ENCODE data around the gene PREPL.

DNA sequence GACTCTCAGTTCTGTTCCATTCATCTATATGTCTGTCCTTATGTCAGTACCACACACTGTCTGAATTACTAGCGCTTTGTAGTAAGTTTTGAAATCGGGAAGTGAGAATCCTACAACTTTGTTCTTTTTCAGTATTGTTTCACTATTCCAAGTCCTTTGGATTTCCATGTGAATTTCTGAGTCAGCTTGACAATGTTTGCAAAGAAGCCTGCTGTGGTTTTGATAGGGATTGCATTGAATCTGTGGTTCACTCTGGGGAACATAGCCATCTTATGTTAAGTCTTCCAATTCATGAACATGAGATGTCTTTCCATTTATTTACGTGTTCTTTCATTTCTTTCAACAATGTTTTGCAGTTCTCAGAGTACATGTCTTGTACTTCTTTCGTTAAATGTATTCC is 71.0 kb downstream of the PREPL start:
- no peak for TF ChIP-seq EZH2 (IDR thresholded peaks at IDR 0.05; ENCODE audit: borderline replicate concordance, low read length)
- TF ChIP-seq, protein P1, sequence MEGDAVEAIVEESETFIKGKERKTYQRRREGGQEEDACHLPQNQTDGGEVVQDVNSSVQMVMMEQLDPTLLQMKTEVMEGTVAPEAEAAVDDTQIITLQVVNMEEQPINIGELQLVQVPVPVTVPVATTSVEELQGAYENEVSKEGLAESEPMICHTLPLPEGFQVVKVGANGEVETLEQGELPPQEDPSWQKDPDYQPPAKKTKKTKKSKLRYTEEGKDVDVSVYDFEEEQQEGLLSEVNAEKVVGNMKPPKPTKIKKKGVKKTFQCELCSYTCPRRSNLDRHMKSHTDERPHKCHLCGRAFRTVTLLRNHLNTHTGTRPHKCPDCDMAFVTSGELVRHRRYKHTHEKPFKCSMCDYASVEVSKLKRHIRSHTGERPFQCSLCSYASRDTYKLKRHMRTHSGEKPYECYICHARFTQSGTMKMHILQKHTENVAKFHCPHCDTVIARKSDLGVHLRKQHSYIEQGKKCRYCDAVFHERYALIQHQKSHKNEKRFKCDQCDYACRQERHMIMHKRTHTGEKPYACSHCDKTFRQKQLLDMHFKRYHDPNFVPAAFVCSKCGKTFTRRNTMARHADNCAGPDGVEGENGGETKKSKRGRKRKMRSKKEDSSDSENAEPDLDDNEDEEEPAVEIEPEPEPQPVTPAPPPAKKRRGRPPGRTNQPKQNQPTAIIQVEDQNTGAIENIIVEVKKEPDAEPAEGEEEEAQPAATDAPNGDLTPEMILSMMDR (conservative IDR thresholded peaks at IDR 0.05 in 1 of 2, IDR thresholded peaks at IDR 0.05 in 1 of 2; ENCODE audit: extremely low read depth in 1 of 2, insufficient read depth in 1 of 2, low read depth in 1 of 2, low read length in 2 of 2): no peak

All from mammary epithelial cell (primary cell).